Right lobe of liver (tissue), 6 donors: Measurements from ENCODE around the gene TSHZ1. TPM values are rescaled to one million over a fixed set of nuclear protein-coding genes. Genes with fewer than 3 reads are reported as not detected.

Experiments
- ATAC-seq, 4 donors: fragments of 200-7000 bp; cut with Tn5 transposase; one replicate each; pipeline ENCODE4 v1.9.1; 2020; ENCODE audit warnings: mild to moderate bottlenecking in 4 of 4, moderate library complexity in 4 of 4
- DNase-seq, 3 donors: peaks; one replicate each; pipeline ENCODE4 v3.0.0-alpha.2; 2020
- H3K27ac ChIP-seq, 3 donors: fragments of 200-600 bp; one replicate each; pipeline ENCODE4 v1.8.0; 2022
- H3K27me3 ChIP-seq, 2 donors: fragments of 200-600 bp; one replicate each; pipeline ENCODE4 v1.8.0; 2022
- H3K36me3 ChIP-seq, 4 donors: fragments of 200-600 bp; sonication (generic) in 1 of 4; one replicate each; pipeline versions ENCODE4 v1.5.1 to v1.8.0; 2017 to 2022; ENCODE audit warnings: control low read depth in 1 of 4
- H3K4me1 ChIP-seq, 4 donors: fragments of 200-600 bp; sonication (generic) in 1 of 4; one replicate each; pipeline versions ENCODE4 v1.5.1 to v1.8.0; 2017 to 2022; ENCODE audit warnings: control low read depth in 1 of 4
- H3K4me3 ChIP-seq, 3 donors: fragments of 200-600 bp; one replicate each; pipeline ENCODE4 v1.8.0; 2022
- H3K9me3 ChIP-seq, 4 donors: fragments of 200-600 bp; sonication (generic) in 1 of 4; one replicate each; pipeline versions ENCODE4 v1.5.1 to v1.8.0; 2017 to 2022; ENCODE audit warnings: control low read depth in 1 of 4
- CTCF ChIP-seq, 4 donors: fragments of 200-600 bp in 3 of 4; fragments of 450-650 bp in 1 of 4; IDR thresholded peaks; one replicate each; pipeline versions ENCODE4 v1.5.1 to v1.8.0; 2016 to 2022; ENCODE audit warnings: antibody characterized with exemption in 4 of 4, mild to moderate bottlenecking in 2 of 4
- POLR2A ChIP-seq: fragments of 450-650 bp; IDR thresholded peaks from one replicate; pipeline ENCODE4 v1.6.1; 2017; ENCODE audit warnings: antibody characterized with exemption, mild to moderate bottlenecking
- WGBS: methylation state at CpG from one replicate; pipeline ENCODE4 v1.1.6; 2018; ENCODE audit warnings: low coverage, low lambda C conversion rate; ENCODE audit not compliant: insufficient coverage; ENCODE audit errors: missing lambda C conversion rate; 5-methylcytosine and 5-hydroxymethylcytosine counted together
- intact Hi-C, 2 donors: fragments of 100-400 bp; cut with DNase I; formaldehyde crosslinking; loops; one replicate each; pipeline versions ENCODE4 v1.11.2 to v1.14.1; 2022
- total RNA-seq, 6 experiments: library from RNA; depleted of rRNA in 2 of 6; stranded (reverse); fragments of >200 nt in 2 of 6; fragmentation: NEBNext Ultra II Directional in 3 of 6; extraction: Animal tissue kit (Norgen Biotek cat#: 25700) in 3 of 6; gene quantifications; one replicate each; pipeline versions ENCODE4 v1.1.0 to v1.2.4, GENCODE V29; 2016 to 2023
- donor health status: DM: no; HTN: yes; CAD: no.
- donor health status: DM: no; HTN: no; CAD: no.
- donor health status: DM: no; HTN: no; CAD: no.
- donor health status: DM: no; HTN: yes; CAD: no.
- donor health status: DM: no; HTN: yes; CAD: no.

Gene TSHZ1
- total RNA-seq, 6 experiments from 2014 or later, result 6.4 to 13.3 (median 9.6) TPM

- intact Hi-C loops, result no loop called here
- H3K4me3 ChIP-seq, result no peak overlapping the region
- DNase-seq, result no peak
Observed at GRCh38 chr18:75213611-75214331, 3.2 kb downstream of the TSHZ1 start.

GRCh38 chr18:75214332-75214690 is 3.7 kb downstream of the TSHZ1 start:
- Histone ChIP-seq H3K27ac (peak overlapping the region; percentile 46 to 91 (median 69)), H3K9me3 (no peaks in the 10 kb centered on the region), H3K36me3 (no peaks in the 10 kb centered on the region), H3K4me1 (peaks cover 0 to 56% (median 22%) of the 10 kb centered on the region in 4 donors), H3K27me3 (no peaks in the 10 kb centered on the region), H3K4me3 (no peak overlapping the region)
- intact Hi-C loops, result no loop called here
- TF ChIP-seq CTCF (IDR thresholded peaks at IDR 0.05), result no peak
- no peak for TF ChIP-seq POLR2A
- DNase-seq, result no peak
- no peak for ATAC-seq
- 70% methylated on average over 5 of the region's 5 CpGs for WGBS

More at GRCh38 chr18:75213611-75214331, 3.2 kb downstream of the TSHZ1 start:
- peaks cover 0 to 52% (median 22%) of the 10 kb centered on the region in 4 donors for H3K4me1 ChIP-seq
- TF ChIP-seq CTCF (IDR thresholded peaks at IDR 0.05) (no peak), POLR2A (no peak)
- 29% methylated on average over 5 of the region's 5 CpGs for WGBS
- no peaks in the 10 kb centered on the region for H3K27me3 ChIP-seq
- H3K9me3 ChIP-seq, result no peaks in the 10 kb centered on the region
- no peaks in the 10 kb centered on the region for H3K36me3 ChIP-seq
- peak overlapping the region; percentile 46 to 91 (median 69) for H3K27ac ChIP-seq
- ATAC-seq, result peak in 1 of 4 donors; percentile 7

GRCh38 chr18:75214766-75215510 is 4.3 kb downstream of the TSHZ1 start:
- Histone ChIP-seq H3K27ac (peak overlapping the region; percentile 46 to 91 (median 69)), H3K4me1 (peaks cover 0 to 62% (median 24%) of the 10 kb centered on the region in 4 donors), H3K9me3 (no peaks in the 10 kb centered on the region), H3K36me3 (no peaks in the 10 kb centered on the region), H3K27me3 (no peaks in the 10 kb centered on the region), H3K4me3 (no peak overlapping the region)
- DNase-seq (no peak), ATAC-seq (peak in 3 of 4 donors; percentile 13 to 58 (median 44))
- intact Hi-C loops, result no loop called here
- TF ChIP-seq POLR2A (no peak), CTCF (IDR thresholded peaks at IDR 0.05) (no peak)
- WGBS, result 57% methylated on average over 12 of the region's 12 CpGs

- no peaks in the 10 kb centered on the region for H3K9me3 ChIP-seq
- ATAC-seq, result no peak
- DNase-seq, result no peak
- intact Hi-C loops, result no loop called here
- peaks cover 0 to 69% (median 26%) of the 10 kb centered on the region in 4 donors for H3K4me1 ChIP-seq
- peak overlapping the region in 2 of 3 donors; percentile 69 to 91 for H3K27ac ChIP-seq
- WGBS, result 85% methylated on average over 4 of the region's 4 CpGs
- no peaks in the 10 kb centered on the region for H3K36me3 ChIP-seq
- no peak for TF ChIP-seq CTCF (IDR thresholded peaks at IDR 0.05)
- no peak for TF ChIP-seq POLR2A
- no peaks in the 10 kb centered on the region for H3K27me3 ChIP-seq
- H3K4me3 ChIP-seq, result no peak overlapping the region
Observed at GRCh38 chr18:75215663-75216062, 5.1 kb downstream of the TSHZ1 start.
